Central memory CD8-positive, alpha-beta T cell (primary cell): ENCODE measurements around the gene HBM.
"Not testable (repeated sequence)": the region's sequence is repeated elsewhere in the genome, so short reads cannot be mapped to it uniquely, and the experiment has no call there.

Experiments
- ATAC-seq: fragments of 150-1000 bp; cut with Tn5 transposase; replicated peaks from 2 replicates; pipeline ENCODE4 v1.10.0; 2022; ENCODE audit warnings: mild to moderate bottlenecking, moderate FRiP score, moderate number of reproducible peaks; ENCODE audit not compliant: poor library complexity, severe bottlenecking; ENCODE audit errors: extremely low read depth
- DNase-seq, 2 donors: peaks; one replicate each; pipeline ENCODE4 v3.0.0; 2021; ENCODE audit warnings: low spot score in 2 of 2
- H3K27ac Mint-ChIP-seq: one replicate; pipeline ENCODE4 v1.8.0; 2022; ENCODE audit warnings: low read depth, mild to moderate bottlenecking, moderate library complexity, mixed read lengths
- H3K27me3 Mint-ChIP-seq: one replicate; pipeline ENCODE4 v1.8.0; 2022; ENCODE audit warnings: mixed read lengths
- H3K36me3 Mint-ChIP-seq: one replicate; pipeline ENCODE4 v1.8.0; 2022; ENCODE audit warnings: mild to moderate bottlenecking, moderate library complexity, mixed read lengths; ENCODE audit not compliant: insufficient read depth
- H3K4me1 Mint-ChIP-seq: one replicate; pipeline ENCODE4 v1.8.0; 2022; ENCODE audit warnings: mixed read lengths
- H3K4me3 Mint-ChIP-seq: one replicate; pipeline ENCODE4 v1.8.0; 2022; ENCODE audit warnings: mild to moderate bottlenecking, moderate library complexity, mixed read lengths
- H3K9me3 Mint-ChIP-seq: one replicate; pipeline ENCODE4 v1.8.0; 2022; ENCODE audit warnings: mixed read lengths

HBM gene

DNA sequence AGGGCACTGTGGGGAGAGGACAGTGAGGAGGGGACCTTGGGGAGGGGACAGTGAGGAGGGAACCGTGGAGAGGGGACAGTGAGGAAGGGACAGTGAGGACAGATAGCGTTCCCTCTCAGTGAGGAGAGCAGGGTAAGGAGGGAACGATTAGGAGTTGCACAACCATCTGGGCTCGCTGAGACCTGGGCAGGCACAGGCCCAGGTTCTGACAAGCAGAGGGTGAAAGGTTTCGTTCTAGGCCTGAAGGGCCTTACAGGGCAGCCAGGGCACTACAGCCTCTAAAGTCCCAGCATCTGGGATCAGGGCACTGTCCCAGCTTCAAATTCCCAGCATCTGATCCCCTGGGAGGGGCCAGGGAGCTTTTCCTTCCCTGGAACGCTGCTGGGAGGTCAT lies 12.7 kb upstream of the HBM start:
- H3K9me3 Mint-ChIP-seq, ATAC-seq, DNase-seq, H3K4me1 Mint-ChIP-seq, H3K27ac Mint-ChIP-seq, H3K36me3 Mint-ChIP-seq: not testable (repeated sequence)
- H3K4me3 Mint-ChIP-seq: peak overlapping the region; percentile 9
- H3K27me3 Mint-ChIP-seq: peaks cover 28% of the 10 kb centered on the region

DNA sequence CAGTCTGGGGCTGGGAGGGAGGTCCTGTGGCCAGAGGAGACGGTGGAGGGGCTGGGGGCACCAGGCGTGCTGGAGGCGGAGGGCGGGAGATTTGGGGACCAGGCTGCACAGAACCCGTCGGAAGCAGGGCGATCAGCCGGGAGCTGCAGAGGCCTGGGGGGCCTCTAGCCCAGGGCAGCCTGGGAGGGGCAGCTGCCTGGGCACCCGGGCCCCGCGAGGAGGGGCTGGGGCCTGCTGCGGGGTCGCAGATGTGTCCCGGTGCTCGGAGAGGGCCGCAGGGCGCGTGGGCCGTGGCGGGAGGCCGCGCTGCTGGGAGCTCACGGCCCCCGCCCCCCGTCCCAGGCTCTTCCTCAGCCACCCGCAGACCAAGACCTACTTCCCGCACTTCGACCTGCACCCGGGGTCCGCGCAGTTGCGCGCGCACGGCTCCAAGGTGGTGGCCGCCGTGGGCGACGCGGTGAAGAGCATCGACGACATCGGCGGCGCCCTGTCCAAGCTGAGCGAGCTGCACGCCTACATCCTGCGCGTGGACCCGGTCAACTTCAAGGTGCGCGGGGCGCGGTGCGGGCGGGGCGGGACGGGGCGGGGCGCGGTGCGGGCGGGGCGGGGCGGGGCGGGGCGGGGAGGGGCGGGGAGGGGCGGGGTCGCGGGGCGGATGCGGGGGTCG lies 12.1 kb upstream of the HBM start:
- H3K27ac Mint-ChIP-seq, H3K36me3 Mint-ChIP-seq, ATAC-seq, H3K4me1 Mint-ChIP-seq, H3K9me3 Mint-ChIP-seq, DNase-seq: not testable (repeated sequence)
- Mint-ChIP-seq H3K4me3 (peak overlapping the region; percentile 59), H3K27me3 (peaks cover 34% of the 10 kb centered on the region)

DNA sequence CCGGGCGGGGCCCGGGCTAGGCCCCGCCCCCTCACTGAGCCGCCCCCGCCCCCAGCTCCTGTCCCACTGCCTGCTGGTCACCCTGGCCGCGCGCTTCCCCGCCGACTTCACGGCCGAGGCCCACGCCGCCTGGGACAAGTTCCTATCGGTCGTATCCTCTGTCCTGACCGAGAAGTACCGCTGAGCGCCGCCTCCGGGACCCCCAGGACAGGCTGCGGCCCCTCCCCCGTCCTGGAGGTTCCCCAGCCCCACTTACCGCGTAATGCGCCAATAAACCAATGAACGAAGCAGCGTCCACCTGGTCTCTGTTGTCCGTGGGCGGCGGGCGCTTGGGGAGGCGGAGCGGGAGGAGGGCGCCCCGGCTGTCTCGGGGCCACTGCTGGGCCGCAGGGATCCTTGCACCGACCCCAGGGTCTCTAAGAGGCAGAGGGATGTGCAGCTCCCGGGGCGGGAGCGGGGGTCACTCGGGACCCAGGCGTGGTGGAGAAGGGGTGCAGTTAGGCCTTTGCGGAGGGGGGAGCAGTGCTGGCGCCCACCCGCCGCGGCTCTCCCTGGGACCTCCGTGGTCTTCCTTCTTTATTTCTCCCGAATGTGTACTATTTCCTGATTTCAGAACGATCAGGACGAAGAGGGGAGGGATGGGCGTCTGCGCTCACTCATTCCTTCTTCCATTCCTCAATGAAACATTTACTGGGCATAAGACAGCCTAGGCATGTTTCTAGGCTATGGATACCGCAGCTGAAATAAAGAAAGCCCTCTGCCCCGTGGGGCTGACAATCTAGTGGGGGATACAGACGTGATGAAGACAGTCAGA lies 11.4 kb upstream of the HBM start:
- Mint-ChIP-seq H3K27ac (no peak overlapping the region), H3K9me3 (no peaks in the 10 kb centered on the region), H3K4me3 (peak overlapping the region; percentile 59), H3K36me3 (peaks cover 2% of the 10 kb centered on the region), H3K4me1 (peaks cover 9% of the 10 kb centered on the region), H3K27me3 (peaks cover 41% of the 10 kb centered on the region)
- DNase-seq: no peak
- ATAC-seq: peak; percentile 19

DNA sequence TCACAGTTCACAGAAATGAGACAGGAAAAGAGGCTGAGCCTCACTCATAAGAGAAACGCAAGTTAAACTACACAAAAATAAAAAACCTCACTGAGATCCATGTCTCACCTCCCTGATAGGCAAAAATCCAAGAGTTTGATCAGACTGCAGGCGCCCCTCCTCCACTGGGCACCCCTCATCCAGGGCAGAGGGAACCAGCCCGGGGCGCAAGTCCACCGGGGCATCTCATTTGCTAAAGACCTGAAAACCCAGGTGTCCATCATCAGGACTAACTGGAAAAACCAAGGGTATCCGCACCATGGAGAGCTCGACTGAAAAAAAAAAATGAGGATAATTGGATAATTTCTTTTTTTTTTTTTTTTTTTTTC lies 10.8 kb upstream of the HBM start:
- peaks cover 9% of the 10 kb centered on the region for H3K4me1 Mint-ChIP-seq
- no peaks in the 10 kb centered on the region for H3K9me3 Mint-ChIP-seq
- H3K27ac Mint-ChIP-seq: no peak overlapping the region
- H3K4me3 Mint-ChIP-seq: peak overlapping the region; percentile 59
- H3K36me3 Mint-ChIP-seq: peaks cover 2% of the 10 kb centered on the region
- peaks cover 47% of the 10 kb centered on the region for H3K27me3 Mint-ChIP-seq
- DNase-seq (no peak), ATAC-seq (no peak)

DNA sequence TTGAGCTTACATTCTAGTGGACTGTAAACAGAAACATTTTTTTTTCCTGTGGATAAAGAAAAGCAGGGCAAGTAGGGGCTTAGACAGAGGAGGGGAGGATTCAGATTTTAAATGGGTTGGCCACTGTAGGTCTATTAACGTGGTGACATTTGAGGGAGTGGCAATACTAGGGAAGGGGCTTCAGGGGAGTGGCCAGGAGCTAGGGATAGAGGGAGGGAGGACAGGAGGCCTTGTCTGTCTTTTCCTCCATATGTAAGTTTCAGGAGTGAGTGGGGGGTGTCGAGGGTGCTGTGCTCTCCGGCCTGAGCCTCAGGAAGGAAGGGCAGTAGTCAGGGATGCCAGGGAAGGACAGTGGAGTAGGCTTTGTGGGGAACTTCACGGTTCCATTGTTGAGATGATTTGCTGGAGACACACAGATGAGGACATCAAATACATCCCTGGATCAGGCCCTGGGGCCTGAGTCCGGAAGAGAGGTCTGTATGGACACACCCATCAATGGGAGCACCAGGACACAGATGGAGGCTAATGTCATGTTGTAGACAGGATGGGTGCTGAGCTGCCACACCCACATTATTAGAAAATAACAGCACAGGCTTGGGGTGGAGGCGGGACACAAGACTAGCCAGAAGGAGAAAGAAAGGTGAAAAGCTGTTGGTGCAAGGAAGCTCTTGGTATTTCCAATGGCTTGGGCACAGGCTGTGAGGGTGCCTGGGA lies 6.5 kb upstream of the HBM start:
- Mint-ChIP-seq H3K9me3 (no peaks in the 10 kb centered on the region), H3K4me1 (peaks cover 8% of the 10 kb centered on the region), H3K4me3 (no peak overlapping the region), H3K27me3 (peaks cover 65% of the 10 kb centered on the region), H3K36me3 (peaks cover 3% of the 10 kb centered on the region), H3K27ac (no peak overlapping the region)
- ATAC-seq (no peak), DNase-seq (no peak)

DNA sequence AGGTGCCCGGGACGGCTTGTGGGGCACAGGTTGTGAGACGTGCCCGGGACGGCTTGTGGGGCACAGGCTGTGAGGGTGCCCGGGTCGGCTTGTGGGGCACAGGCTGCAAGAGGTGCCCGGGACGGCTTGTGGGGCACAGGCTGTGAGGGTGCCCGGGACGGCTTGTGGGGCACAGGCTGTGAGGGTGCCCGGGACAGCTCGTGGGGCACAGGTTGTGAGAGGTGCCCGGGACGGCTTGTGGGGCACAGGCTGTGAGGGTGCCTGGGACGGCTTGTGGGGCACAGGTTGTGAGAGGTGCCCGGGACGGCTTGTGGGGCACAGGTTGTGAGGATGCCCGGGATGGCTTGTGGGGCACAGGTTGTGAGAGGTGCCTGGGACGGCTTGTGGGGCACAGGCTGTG lies 5.5 kb upstream of the HBM start:
- H3K27ac Mint-ChIP-seq, ATAC-seq, H3K4me3 Mint-ChIP-seq, DNase-seq, H3K4me1 Mint-ChIP-seq, H3K9me3 Mint-ChIP-seq, H3K36me3 Mint-ChIP-seq: not testable (repeated sequence)
- H3K27me3 Mint-ChIP-seq: peaks cover 56% of the 10 kb centered on the region

DNA sequence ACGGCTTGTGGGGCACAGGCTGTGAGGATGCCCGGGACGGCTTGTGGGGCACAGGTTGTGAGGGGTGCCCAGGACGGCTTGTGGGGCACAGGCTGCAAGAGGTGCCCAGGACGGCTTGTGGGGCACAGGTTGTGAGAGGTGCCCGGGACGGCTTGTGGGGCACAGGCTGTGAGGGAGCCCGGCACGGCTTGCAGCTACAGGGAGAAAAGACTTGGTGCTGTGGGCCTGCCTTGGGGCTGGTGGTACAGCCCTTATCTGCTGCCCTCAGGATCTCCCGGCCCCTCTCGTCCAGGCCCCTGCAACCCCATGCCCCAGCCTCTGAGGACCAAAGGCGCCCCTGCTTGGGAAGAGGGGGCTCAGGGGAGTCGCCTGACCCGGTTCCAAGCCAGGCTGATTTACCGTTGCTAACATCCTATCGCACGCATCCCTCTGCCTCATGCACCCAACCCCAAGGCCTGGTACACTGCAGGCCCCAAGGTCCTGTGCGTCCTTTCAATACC lies 5.0 kb upstream of the HBM start:
- ATAC-seq: no peak
- Mint-ChIP-seq H3K4me1 (no peaks in the 10 kb centered on the region), H3K36me3 (peaks cover 3% of the 10 kb centered on the region), H3K27me3 (peaks cover 54% of the 10 kb centered on the region), H3K9me3 (no peaks in the 10 kb centered on the region), H3K27ac (no peak overlapping the region), H3K4me3 (no peak overlapping the region)
- DNase-seq: no peak

DNA sequence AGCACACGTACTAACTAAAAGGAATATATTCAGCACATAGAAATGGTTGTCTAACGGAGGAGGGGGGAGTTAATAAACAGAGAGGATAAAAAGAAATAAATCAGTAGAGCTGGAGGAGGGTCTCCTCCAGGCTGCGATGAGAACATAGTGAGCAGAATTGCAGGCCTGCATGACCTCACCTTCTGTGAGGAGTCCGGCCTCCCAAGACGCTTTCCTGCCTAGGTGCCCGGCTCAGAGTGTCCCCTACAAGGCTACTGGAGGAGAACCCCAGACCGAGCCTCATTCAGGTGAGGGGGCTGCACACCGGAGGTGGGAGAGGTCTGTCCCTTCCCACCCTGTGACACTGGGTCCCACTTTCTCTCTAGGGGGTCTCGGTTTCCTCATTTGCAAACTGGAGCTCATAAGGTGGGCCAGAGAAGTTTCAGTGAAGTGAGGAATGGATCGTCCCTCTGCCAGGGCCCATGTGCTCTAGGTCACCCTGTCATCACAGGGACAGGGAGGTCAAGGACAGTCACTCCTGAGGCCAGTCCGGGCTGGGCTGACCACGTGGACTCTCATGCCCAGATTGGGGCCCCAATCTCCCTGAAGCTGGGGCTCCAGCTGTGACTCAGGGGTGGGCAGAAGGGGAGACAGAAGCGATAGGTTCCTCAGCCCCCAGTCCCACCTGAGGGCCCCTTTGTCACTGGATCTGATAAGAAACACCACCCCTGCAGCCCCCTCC lies 3.3 kb upstream of the HBM start:
- no peaks in the 10 kb centered on the region for H3K4me1 Mint-ChIP-seq
- peaks cover 55% of the 10 kb centered on the region for H3K27me3 Mint-ChIP-seq
- no peak for DNase-seq
- H3K27ac Mint-ChIP-seq: no peak overlapping the region
- no peak for ATAC-seq
- H3K9me3 Mint-ChIP-seq: no peaks in the 10 kb centered on the region
- H3K36me3 Mint-ChIP-seq: peaks cover 7% of the 10 kb centered on the region
- H3K4me3 Mint-ChIP-seq: no peak overlapping the region

DNA sequence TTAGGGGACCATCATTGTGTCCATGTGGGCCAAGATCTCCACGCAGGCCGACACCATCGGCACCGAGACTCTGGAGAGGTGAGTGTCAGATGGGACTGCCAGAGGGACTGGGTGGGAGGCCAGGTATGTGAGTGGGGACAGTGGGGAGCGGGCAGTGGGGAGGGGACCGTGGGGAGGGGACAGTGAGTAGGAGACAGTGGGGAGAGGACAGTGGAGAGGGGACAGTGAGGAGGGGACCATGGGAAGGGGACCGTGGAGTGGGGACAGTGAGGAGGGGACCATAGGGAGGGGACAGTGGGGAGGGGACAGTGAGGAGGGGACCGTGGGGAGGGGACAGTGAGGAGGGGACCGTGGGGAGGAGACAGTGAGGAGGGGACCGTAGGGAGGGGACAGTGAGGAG lies 2.6 kb upstream of the HBM start:
- H3K27me3 Mint-ChIP-seq: peaks cover 55% of the 10 kb centered on the region
- H3K9me3 Mint-ChIP-seq, H3K36me3 Mint-ChIP-seq, DNase-seq, ATAC-seq, H3K27ac Mint-ChIP-seq, H3K4me1 Mint-ChIP-seq, H3K4me3 Mint-ChIP-seq: not testable (repeated sequence)

DNA sequence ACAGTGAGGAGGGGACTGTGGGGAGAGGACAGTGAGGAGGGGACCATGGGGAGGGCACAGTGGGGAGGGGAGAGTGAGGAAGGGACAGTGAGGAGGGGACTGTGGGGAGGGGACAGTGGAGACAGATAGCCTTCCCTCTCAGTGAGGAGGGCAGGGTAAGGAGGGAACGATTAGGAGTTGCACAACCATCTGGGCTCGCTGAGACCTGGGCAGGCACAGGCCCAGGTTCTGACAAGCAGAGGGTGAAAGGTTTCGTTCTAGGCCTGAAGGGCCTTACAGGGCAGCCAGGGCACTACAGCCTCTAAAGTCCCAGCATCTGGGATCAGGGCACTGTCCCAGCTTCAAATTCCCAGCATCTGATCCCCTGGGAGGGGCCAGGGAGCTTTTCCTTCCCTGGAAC lies 2.1 kb upstream of the HBM start:
- not testable (repeated sequence) for DNase-seq, ATAC-seq

DNA sequence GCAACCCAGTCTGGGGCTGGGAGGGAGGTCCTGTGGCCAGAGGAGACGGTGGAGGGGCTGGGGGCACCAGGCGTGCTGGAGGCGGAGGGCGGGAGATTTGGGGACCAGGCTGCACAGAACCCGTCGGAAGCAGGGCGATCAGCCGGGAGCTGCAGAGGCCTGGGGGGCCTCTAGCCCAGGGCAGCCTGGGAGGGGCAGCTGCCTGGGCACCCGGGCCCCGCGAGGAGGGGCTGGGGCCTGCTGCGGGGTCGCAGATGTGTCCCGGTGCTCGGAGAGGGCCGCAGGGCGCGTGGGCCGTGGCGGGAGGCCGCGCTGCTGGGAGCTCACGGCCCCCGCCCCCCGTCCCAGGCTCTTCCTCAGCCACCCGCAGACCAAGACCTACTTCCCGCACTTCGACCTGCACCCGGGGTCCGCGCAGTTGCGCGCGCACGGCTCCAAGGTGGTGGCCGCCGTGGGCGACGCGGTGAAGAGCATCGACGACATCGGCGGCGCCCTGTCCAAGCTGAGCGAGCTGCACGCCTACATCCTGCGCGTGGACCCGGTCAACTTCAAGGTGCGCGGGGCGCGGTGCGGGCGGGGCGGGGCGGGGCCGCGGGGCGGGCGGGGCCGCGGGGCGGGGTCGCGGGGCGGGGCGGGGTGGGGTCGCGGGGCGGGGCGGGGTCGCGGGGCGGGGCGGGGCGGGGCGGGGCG lies 1.5 kb upstream of the HBM start:
- H3K9me3 Mint-ChIP-seq, H3K4me1 Mint-ChIP-seq, H3K36me3 Mint-ChIP-seq, ATAC-seq, DNase-seq, H3K4me3 Mint-ChIP-seq, H3K27ac Mint-ChIP-seq: not testable (repeated sequence)
- peaks cover 55% of the 10 kb centered on the region for H3K27me3 Mint-ChIP-seq

More for the DNA sequence above, 2.1 kb upstream of the HBM start:
- not testable (repeated sequence) for H3K4me3 Mint-ChIP-seq, H3K27ac Mint-ChIP-seq, H3K4me1 Mint-ChIP-seq, H3K36me3 Mint-ChIP-seq, H3K9me3 Mint-ChIP-seq
- peaks cover 55% of the 10 kb centered on the region for H3K27me3 Mint-ChIP-seq
